ENCODE results near the gene ETFA.
A peak's percentile ranks its signal among the peaks of the same experiment; 100 is the strongest.
"Not testable (repeated sequence)": the region's sequence is repeated elsewhere in the genome, so short reads cannot be mapped to it uniquely, and the experiment has no call there.

Gene ETFA

DNA sequence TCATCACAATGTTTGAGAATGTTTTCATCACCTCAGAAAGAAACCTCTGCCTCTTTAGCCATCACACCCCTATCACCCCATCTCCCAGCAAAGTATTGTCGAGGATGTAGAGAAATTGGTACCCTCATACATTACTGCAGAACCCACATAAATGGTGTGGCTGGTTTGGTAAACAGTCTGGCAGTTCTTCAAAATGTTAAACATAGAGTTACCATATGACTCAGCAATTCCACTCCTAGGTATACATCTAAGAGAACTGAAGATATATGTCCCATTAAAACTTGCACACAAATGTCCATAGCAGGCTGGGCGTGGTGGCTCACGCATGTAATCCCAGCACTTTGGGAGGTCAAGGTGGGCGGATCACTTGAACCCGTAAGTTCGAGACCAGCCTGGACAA, 8.7 kb upstream of the ETFA start:
- Histone ChIP-seq H3K9me3 (ENCODE audit: control insufficient read depth, insufficient read depth, low read depth, low read length) (no peaks in the 10 kb centered on the region), H3K4me1 (ENCODE audit: control insufficient read depth, insufficient read depth, low read length) (peaks cover 21% of the 10 kb centered on the region), H3K36me3 (ENCODE audit: control insufficient read depth in 2 of 2, insufficient read depth in 1 of 2, low read length in 2 of 2) (no peaks in the 10 kb centered on the region), H3K4me3 (ENCODE audit: low read depth, low read length) (no peak overlapping the region), H3K27ac (ENCODE audit: extremely low read depth, low read depth, low read length) (no peak overlapping the region)
- ChIA-PET CTCF (interaction anchor here (0.7 kb wide), 1 partner anchor 85 kb away, joined by 3 read pairs; no protein-coding TSS in a partner anchor), POLR2A (interaction anchor here (1.0 kb wide), 1 partner anchor 16 kb away, joined by 3 read pairs; the partner anchor contains the start of gene ISL2)
- TF ChIP-seq ZNF555 (tag by site-specific recombination; conservative IDR thresholded peaks at IDR 0.05) (no peak), ZNF140 (tag by site-specific recombination; IDR thresholded peaks at IDR 0.05) (no peak)

DNA sequence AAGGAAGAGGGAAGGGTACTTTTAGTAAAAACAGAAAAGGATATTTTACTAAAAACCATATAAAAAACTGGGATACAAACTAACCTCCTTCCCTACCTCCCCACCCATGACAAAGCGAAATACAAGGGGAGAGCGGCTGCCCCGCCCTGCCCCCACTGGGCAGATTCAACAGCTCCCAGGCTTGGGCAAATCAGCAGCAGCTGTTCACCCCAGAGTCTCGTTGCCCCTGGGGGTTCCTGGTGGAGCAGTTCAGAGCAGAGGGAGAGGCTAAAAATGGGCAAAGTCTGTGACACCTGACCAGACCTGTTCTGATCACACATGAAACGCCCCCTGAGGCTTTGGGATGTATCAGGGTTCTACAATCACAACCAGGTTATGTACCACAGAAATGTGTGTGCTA, 2.5 kb upstream of the ETFA start:
- no peak overlapping the region for H3K4me3 ChIP-seq (ENCODE audit: low read depth, low read length)
- no peak overlapping the region for H3K27ac ChIP-seq (ENCODE audit: extremely low read depth, low read depth, low read length)
- H3K9me3 ChIP-seq (ENCODE audit: control insufficient read depth, insufficient read depth, low read depth, low read length): no peaks in the 10 kb centered on the region
- peak; percentile 64 for TF ChIP-seq ZNF341 (tag by site-specific recombination; IDR thresholded peaks at IDR 0.05; ENCODE audit: low read depth)
- TF ChIP-seq, protein P1, sequence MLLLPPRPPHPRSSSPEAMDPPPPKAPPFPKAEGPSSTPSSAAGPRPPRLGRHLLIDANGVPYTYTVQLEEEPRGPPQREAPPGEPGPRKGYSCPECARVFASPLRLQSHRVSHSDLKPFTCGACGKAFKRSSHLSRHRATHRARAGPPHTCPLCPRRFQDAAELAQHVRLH (tag by site-specific recombination; IDR thresholded peaks at IDR 0.05): no peak
- H3K4me1 ChIP-seq (ENCODE audit: control insufficient read depth, insufficient read depth, low read length): peaks cover 10% of the 10 kb centered on the region; the same call in 1 of the 2 replicates
- no peaks in the 10 kb centered on the region for H3K36me3 ChIP-seq (ENCODE audit: control insufficient read depth in 2 of 2, insufficient read depth in 1 of 2, low read length in 2 of 2)
- POLR2A ChIA-PET: interaction anchor here (0.5 to 1.4 kb wide), 5 partner anchors 10 to 33 kb away, joined by 3 to 34 read pairs (median 4); partner anchors contain the start of gene ISL2
- CTCF ChIA-PET: interaction anchor here (1.0 to 1.3 kb wide), 4 partner anchors 14 to 20 kb away, joined by 3 read pairs; no protein-coding TSS in a partner anchor

DNA sequence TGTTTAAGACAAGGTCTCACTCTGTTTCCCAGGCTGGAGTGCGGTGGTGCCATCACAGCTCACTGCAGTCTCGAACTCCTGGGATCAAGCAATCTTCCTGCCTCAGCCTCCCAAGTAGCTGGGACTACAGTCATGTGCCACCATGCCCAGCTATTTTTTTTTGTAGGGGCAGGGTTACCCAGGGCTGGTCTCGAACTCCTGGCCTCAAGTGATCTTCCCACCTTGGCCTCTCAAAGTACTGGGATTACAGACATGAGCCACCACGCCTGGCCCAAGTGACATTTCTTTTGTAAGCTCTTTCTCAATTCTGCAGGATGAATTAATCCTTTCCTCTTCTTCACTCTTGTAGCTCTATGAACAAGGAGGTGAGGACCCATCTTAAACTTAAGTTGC, 1.9 kb upstream of the ETFA start:
- POLR2A ChIA-PET: interaction anchor here (0.5 to 1.4 kb wide), 4 partner anchors 10 to 34 kb away, joined by 3 to 34 read pairs (median 4); partner anchors contain the start of gene ISL2
- H3K27ac ChIP-seq (ENCODE audit: extremely low read depth, low read depth, low read length); H3K36me3 ChIP-seq (ENCODE audit: control insufficient read depth in 2 of 2, insufficient read depth in 1 of 2, low read length in 2 of 2); H3K9me3 ChIP-seq (ENCODE audit: control insufficient read depth, insufficient read depth, low read depth, low read length); H3K4me3 ChIP-seq (ENCODE audit: low read depth, low read length): not testable (repeated sequence)
- TF ChIP-seq, protein P2, sequence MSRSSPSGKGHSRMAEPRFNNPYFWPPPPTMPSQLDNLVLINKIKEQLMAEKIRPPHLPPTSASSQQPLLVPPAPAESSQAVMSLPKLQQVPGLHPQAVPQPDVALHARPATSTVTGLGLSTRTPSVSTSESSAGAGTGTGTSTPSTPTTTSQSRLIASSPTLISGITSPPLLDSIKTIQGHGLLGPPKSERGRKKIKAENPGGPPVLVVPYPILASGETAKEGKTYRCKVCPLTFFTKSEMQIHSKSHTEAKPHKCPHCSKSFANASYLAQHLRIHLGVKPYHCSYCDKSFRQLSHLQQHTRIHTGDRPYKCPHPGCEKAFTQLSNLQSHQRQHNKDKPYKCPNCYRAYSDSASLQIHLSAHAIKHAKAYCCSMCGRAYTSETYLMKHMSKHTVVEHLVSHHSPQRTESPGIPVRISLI (tag by site-specific recombination; IDR thresholded peaks at IDR 0.05): peak; percentile 43; the same call in 1 of the 2 replicates
- CTCF ChIA-PET: interaction anchor here (0.6 to 1.3 kb wide), 7 partner anchors 14 to 211 kb away, joined by 3 to 4 read pairs (median 3); no protein-coding TSS in a partner anchor
- H3K4me1 ChIP-seq (ENCODE audit: control insufficient read depth, insufficient read depth, low read length): peaks cover 13% of the 10 kb centered on the region; the same call in 1 of the 2 replicates

DNA sequence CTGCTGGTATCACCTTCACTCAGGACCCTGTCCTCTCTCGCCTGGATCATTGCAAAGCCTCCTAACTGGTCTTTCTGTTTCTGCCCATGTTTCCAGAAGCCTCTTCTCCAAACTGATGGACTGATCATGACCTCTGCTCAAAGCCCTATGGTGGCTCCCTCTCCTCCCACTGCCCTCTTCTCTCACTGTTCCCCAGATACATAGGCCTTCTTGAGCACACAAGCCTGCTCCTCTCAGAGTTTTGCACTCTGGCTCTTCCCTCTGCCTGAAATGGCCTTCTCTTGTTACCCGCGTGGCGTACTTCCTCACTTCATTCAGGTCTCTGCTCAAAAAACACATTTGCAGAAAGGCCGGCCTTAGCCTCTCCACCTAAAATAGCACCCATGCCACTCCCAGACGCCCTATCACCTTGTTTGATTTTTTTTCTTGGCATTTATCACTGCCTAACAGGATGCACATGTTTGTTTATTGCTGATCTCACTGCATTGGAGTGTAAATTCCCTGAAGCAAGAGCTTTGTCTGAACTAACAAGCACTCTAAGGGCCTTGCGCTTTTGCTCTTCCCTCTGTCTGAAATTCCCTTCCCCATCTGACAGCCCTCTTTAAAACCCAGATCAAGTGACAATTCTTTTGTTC, 1.4 kb upstream of the ETFA start:
- Histone ChIP-seq H3K27ac (ENCODE audit: extremely low read depth, low read depth, low read length) (peak overlapping the region; percentile 0; the same call in 1 of the 2 replicates), H3K36me3 (ENCODE audit: control insufficient read depth in 2 of 2, insufficient read depth in 1 of 2, low read length in 2 of 2) (no peaks in the 10 kb centered on the region), H3K4me1 (ENCODE audit: control insufficient read depth, insufficient read depth, low read length) (peaks cover 13% of the 10 kb centered on the region; the same call in 1 of the 2 replicates), H3K9me3 (ENCODE audit: control insufficient read depth, insufficient read depth, low read depth, low read length) (no peaks in the 10 kb centered on the region), H3K4me3 (ENCODE audit: low read depth, low read length) (no peak overlapping the region)
- ChIA-PET POLR2A (interaction anchor here (1.1 to 1.4 kb wide), 3 partner anchors 11 to 34 kb away, joined by 3 to 34 read pairs (median 4); partner anchors contain the start of gene ISL2), CTCF (interaction anchor here (0.6 to 1.3 kb wide), 7 partner anchors 15 to 212 kb away, joined by 3 to 4 read pairs (median 3); no protein-coding TSS in a partner anchor)
- TF ChIP-seq SP3 (tag by site-specific recombination; IDR thresholded peaks at IDR 0.05): 0 out of 2 replicates have a peak, but pooled peaks have one; percentile 38
- TF ChIP-seq ZNF423 (tag by site-specific recombination; IDR thresholded peaks at IDR 0.05): no peak
- TF ChIP-seq, protein P3, sequence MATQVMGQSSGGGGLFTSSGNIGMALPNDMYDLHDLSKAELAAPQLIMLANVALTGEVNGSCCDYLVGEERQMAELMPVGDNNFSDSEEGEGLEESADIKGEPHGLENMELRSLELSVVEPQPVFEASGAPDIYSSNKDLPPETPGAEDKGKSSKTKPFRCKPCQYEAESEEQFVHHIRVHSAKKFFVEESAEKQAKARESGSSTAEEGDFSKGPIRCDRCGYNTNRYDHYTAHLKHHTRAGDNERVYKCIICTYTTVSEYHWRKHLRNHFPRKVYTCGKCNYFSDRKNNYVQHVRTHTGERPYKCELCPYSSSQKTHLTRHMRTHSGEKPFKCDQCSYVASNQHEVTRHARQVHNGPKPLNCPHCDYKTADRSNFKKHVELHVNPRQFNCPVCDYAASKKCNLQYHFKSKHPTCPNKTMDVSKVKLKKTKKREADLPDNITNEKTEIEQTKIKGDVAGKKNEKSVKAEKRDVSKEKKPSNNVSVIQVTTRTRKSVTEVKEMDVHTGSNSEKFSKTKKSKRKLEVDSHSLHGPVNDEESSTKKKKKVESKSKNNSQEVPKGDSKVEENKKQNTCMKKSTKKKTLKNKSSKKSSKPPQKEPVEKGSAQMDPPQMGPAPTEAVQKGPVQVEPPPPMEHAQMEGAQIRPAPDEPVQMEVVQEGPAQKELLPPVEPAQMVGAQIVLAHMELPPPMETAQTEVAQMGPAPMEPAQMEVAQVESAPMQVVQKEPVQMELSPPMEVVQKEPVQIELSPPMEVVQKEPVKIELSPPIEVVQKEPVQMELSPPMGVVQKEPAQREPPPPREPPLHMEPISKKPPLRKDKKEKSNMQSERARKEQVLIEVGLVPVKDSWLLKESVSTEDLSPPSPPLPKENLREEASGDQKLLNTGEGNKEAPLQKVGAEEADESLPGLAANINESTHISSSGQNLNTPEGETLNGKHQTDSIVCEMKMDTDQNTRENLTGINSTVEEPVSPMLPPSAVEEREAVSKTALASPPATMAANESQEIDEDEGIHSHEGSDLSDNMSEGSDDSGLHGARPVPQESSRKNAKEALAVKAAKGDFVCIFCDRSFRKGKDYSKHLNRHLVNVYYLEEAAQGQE (tag by site-specific recombination; IDR thresholded peaks at IDR 0.05): no peak
- TF ChIP-seq ZNF366 (tag by site-specific recombination; conservative IDR thresholded peaks at IDR 0.05): peak; percentile 62
- TF ChIP-seq, protein P4, sequence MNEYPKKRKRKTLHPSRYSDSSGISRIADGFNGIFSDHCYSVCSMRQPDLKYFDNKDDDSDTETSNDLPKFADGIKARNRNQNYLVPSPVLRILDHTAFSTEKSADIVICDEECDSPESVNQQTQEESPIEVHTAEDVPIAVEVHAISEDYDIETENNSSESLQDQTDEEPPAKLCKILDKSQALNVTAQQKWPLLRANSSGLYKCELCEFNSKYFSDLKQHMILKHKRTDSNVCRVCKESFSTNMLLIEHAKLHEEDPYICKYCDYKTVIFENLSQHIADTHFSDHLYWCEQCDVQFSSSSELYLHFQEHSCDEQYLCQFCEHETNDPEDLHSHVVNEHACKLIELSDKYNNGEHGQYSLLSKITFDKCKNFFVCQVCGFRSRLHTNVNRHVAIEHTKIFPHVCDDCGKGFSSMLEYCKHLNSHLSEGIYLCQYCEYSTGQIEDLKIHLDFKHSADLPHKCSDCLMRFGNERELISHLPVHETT (tag by site-specific recombination; IDR thresholded peaks at IDR 0.05): peak; percentile 57; the same call in 1 of the 2 replicates
- no peak for TF ChIP-seq YY1 (tag by site-specific recombination; IDR thresholded peaks at IDR 0.05)
- peak; percentile 70 for TF ChIP-seq ZNF600 (tag by site-specific recombination; IDR thresholded peaks at IDR 0.05)
- peak; percentile 62; the same call in 1 of the 2 replicates for TF ChIP-seq KLF8 (tag by site-specific recombination; IDR thresholded peaks at IDR 0.05)
- peak; percentile 62; the same call in 1 of the 2 replicates for TF ChIP-seq ZNF629 (tag by site-specific recombination; IDR thresholded peaks at IDR 0.05)
- no peak for TF ChIP-seq OSR2 (tag by site-specific recombination; IDR thresholded peaks at IDR 0.05)
- no peak for TF ChIP-seq ZNF501 (tag by site-specific recombination; IDR thresholded peaks at IDR 0.05)
- TF ChIP-seq, protein P2 (tag by site-specific recombination; IDR thresholded peaks at IDR 0.05): peak; percentile 92
- TF ChIP-seq ZBTB7A (tag by site-specific recombination; IDR thresholded peaks at IDR 0.05; ENCODE audit: low read depth): no peak
- TF ChIP-seq ZBTB17 (tag by site-specific recombination; IDR thresholded peaks at IDR 0.05): peak; percentile 82
- TF ChIP-seq ZNF341 (tag by site-specific recombination; IDR thresholded peaks at IDR 0.05; ENCODE audit: low read depth): peak; percentile 16; the same call in 1 of the 2 replicates

All from HEK293 (cell line).